Stimulated activated CD4-positive, alpha-beta T cell treated with anti-CD3 and anti-CD28 coated beads, Interleukin-12 subunit alpha, Interleukin-12 subunit beta, amount 100 ng/mL, for 4 hours (primary cell): ENCODE results near the gene PSME1.

Source experiments
- DNase-seq: peaks from one replicate; pipeline ENCODE4 v3.0.0-alpha.2; 2020

The PSME1 gene

GRCh38 chr14:24130717-24131548, 5.1 kb upstream of the PSME1 start:
- no peak for DNase-seq

GRCh38 chr14:24131549-24131966, 4.4 kb upstream of the PSME1 start:
- DNase-seq, result no peak

GRCh38 chr14:24132061-24132685, 3.8 kb upstream of the PSME1 start:
- peak; percentile 21 for DNase-seq

GRCh38 chr14:24132976-24133375, 3.0 kb upstream of the PSME1 start:
- no peak for DNase-seq

- DNase-seq, result no peak
These were observed 2.3 kb upstream of the PSME1 start for GRCh38 chr14:24133735-24134134.

GRCh38 chr14:24135584-24135833, 485 bp upstream of the PSME1 start:
- no peak for DNase-seq

- no peak for DNase-seq
These were observed 912 bp downstream of the PSME1 start for GRCh38 chr14:24136684-24137528.

GRCh38 chr14:24137529-24138395, 1.8 kb downstream of the PSME1 start:
- no peak for DNase-seq

- no peak for DNase-seq
These were observed 2.6 kb downstream of the PSME1 start for GRCh38 chr14:24138396-24139271.

- no peak for DNase-seq
These were observed 3.4 kb downstream of the PSME1 start for GRCh38 chr14:24139272-24139934.

GRCh38 chr14:24141097-24141880, 5.3 kb downstream of the PSME1 start, which contains the start of gene EMC9:
Gene EMC9, minus strand, starts transcription at chr14:24141591. Its CDS starts 287 bp downstream, at chr14:24141304.
- peak; percentile 99 for DNase-seq

- no peak for DNase-seq
These were observed 7.5 kb downstream of the PSME1 start for GRCh38 chr14:24143511-24143910.

GRCh38 chr14:24144451-24144850, 8.5 kb downstream of the PSME1 start:
- no peak for DNase-seq

GRCh38 chr14:24145219-24145618, 9.2 kb downstream of the PSME1 start:
- no peak for DNase-seq

- no peak for DNase-seq
These were observed 9.9 kb downstream of the PSME1 start for GRCh38 chr14:24145690-24146452.

GRCh38 chr14:24146453-24146977, 10.5 kb downstream of the PSME1 start, which contains the start of gene PSME2:
Gene PSME2, minus strand, starts transcription at chr14:24146610. Its CDS starts 29 bp downstream, at chr14:24146581.
- DNase-seq, result peak; percentile 77

- peak; percentile 97 for DNase-seq
These were observed 11.2 kb downstream of the PSME1 start, which contains the start of gene RNF31 for GRCh38 chr14:24146978-24147760. Gene RNF31, plus strand, starts transcription at chr14:24147498. Its CDS starts 201 bp downstream, at chr14:24147699.
